ENCODE data around the gene PFKL.
"Not testable (repeated sequence)": the region's sequence is repeated elsewhere in the genome, so short reads cannot be mapped to it uniquely, and the experiment has no call there.

Gene PFKL

GRCh38 chr21:44295163-44295573 lies 4.7 kb upstream of the PFKL start:
- DNase-seq, result no peak

- DNase-seq, result no peak
Measured at GRCh38 chr21:44295646-44296045, 4.2 kb upstream of the PFKL start.

DNA sequence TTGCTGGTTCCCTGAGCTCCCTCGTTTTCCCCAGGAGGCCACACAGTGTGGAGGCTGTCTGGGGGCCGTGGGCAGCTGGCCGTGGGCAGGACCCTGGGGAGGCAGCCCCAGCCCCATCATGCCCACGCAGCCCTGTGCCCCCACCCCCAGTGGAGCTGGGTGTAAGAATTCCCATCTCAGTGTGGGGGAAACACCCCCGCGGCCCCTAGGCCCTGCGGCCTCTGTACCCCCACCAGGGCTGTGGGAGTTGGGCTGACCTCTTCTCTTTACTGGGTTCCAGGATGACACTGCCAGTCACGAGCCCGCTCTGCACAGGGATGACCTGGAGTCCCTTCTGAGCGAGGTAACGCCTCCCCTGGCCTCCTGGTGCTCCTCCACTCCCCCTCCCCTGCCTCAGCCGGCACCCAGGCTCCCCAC lies 3.7 kb upstream of the PFKL start:
- no peak for DNase-seq

GRCh38 chr21:44296916-44297315 lies 2.9 kb upstream of the PFKL start:
- no peak for DNase-seq

DNA sequence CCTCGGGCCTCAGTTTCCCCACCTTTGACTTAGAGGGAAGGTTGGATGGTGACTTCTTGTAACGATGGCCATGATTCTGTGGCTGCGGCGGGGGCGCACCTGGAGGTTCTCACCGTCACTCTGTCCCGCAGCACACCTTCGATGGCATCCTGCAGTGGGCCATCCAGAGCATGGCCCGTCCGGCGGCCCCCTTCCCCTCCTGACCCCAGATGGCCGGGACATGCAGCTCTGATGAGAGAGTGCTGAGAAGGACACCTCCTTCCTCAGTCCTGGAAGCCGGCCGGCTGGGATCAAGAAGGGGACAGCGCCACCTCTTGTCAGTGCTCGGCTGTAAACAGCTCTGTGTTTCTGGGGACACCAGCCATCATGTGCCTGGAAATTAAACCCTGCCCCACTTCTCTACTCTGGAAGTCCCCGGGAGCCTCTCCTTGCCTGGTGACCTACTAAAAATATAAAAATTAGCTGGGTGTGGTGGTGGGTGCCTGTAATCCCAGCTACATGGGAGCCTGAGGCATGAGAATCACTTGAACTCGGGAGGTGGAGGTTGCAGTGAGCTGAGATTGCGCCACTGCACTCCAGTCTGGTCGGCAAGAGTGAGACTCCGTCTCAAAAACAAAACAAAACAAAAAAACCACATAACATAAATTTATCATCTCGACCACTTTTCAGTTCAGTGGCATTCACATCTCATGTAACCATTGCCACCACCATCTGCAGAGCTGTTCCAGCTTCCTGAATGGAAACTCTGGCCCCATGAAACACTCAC lies 2.1 kb upstream of the PFKL start:
- DNase-seq, result peak; percentile 84

- peak; percentile 29 for DNase-seq
Measured at GRCh38 chr21:44298301-44298700, 1.6 kb upstream of the PFKL start.

DNA sequence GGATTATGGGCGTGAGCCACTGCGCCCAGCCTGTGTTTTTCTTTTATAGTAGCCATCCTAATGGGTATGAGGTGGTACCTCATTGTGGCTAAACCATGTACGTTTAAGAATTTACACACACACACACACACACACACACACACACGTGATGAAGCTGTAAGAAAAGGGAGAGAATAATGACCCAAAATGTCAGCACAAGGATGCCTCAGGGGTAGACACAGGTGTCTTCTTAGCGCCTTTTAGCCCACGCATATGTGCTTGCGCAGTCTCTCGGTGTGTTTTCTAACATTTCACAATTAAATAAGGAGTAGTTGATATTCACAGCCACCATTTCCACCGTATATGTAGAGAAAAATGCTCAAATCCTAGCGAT lies 782 bp upstream of the PFKL start:
- peak; percentile 29 for DNase-seq

DNA sequence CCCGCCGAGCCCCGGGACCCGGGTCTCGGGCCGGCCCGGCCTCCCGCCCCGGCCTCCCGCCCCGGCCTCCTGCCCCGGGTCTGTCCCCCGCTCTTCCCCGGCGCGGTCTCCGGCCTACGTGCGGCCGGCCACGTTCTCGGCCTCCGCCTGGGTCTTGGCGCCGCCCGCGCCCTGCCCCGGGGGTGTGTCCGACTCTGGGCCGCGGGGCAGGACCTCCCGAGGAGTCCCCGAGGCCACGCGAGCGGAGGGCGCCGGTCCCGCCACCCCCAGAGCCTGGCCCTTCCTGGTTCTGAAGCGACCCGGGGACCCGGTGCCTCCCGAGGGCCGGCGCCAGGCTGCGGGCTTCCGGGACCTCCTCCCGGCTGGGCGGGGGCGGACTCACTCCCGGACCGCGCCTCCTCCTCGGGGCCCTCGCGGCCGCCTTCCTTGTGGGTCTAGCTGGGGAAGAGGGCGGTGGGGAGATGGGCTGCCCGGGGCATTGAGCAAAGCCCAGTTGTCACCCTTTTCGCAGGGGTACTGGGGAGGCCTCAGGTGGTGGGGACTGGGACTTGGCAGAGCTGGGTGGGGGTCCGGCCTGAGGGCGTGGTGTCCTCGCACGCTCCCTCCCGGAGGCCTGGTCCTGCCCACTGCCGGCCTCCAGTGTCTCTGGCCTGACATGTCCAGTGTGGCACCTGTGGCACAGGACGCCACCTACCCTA lies 558 bp downstream of the PFKL start:
- peak; percentile 64 for DNase-seq

DNA sequence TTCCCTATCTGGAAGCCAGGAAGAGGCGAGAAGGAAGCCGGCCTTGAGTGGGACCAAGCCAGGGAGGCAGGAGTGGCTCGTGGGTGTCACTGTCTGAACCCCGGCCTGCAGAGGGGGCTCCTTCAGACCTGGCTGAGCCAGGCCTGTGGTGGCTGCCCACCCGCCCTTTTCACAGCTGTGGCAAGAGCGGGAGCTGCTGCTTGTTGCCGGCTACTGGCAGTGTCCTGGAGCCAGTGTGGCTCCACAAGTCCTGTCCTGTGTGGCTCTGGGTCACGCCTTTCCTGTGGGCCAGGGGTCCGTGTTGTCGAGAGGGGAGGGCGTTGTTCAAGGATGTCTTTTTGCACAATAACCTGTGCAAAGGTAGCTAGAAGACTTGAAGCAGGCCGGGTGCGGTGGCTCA lies 1.3 kb downstream of the PFKL start:
- DNase-seq, result no peak

DNA sequence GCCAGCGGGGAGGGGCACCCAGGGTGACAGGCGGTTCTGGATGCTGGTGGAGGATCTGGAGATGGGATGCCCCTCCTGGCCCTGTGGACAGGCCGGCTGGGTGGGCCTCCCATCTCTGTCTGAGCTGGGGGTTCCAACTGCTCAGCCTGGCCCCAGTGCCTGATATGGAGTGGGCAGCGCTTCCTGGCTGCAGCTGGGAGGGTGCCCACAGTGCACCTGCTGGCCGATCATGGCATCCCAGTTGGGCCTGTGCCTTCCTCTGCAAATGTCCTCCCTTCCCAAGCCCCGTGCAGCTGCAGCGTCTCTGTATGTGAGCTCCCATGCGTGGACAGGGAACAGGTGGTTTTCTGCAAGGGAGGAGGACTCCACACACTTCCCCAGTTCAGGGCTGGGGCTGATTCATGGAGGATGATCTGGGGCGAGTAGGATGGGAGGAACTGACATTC lies 2.1 kb downstream of the PFKL start:
- DNase-seq, result no peak

DNA sequence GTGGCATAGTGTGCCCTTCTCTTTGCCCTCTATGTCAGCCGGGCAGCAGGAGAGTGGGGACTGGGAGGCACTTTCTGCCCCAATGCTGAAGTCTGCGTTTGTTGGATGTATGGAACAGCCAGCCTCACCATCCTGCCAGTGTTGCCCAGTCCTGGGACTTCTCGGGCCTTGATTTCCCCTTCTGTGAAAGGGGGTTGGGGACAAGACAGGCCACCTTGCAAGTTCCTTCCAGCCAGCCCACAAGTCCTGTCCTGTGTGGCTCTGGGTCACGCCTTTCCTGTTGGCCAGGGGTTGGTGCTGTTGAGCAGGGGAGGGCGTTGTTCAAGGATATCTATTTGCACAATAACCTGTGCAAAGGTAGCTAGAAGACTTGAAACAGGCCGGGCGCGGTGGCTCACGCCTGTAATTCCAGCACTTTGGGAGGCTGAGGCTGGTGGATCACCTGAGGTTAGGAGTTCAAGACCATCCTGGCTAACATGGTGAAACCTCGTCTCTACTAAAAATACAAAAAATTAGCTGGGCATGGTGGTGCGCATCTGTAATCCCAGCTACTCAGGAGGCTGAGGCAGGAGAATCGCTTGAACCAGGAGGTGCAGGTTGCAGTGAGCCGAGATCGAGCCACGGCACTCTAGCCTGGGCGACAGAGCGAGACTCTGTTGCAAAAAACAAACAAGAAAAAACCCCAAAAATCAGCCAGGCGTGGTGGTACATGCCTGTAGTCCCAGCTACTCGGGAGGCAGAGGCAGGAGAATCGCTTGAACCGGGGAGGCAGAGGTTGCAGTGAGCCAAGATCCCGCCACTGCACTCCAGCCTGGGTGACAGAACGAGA lies 2.9 kb downstream of the PFKL start:
- not testable (repeated sequence) for DNase-seq

DNA sequence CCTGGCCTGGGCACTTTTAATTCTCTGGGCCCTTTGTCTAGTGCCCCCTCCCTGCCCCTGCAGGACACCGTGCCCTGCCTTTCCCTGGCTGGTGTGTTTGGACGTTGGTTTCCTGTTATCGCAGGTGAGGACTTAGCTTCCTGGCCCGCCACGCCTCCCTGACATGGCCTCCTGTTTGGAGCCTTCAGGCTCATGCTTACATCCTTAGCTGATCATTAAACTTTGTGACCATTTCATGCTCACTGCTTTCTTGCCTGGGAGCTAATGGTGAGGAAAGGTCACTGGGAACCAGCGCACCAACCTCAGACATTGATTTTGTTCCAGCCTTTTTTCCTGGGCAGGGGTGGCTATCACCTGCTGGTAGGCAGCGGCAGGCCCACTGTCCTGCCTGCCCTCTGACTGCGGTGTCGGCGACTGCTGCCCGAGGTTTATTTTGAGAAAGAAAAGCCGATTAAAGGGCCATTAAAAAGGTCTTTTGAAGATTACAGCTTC lies 3.7 kb downstream of the PFKL start:
- DNase-seq, result no peak

DNA sequence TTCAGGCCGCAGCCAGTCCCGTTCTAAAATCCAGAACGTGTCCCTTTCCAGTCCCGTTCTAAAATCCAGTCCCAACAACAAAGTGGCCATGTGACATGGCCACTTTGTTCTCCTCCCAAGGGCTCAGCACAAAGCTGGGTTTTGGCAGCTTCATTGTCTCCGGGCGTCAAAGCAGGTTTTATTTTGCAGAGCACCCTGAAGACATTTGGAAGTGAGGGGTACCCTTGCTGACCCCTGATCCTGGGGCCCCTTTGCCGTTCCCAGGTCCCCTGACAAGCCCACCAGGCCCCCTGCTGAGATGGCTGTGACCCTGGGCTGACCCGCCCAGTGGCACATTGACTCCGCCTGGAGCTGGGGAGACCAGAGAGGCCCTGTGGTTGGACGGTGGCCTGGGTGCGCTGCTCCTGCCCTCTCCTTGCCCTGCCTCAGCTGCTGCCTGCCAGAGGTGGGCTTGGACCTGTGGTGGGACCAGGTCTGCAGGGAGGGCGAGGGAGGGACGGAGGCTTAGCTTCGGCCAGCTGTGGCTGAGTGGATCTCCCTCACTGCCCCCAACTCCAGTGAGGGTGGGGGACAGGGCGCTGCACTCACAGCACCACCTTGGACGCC lies 4.3 kb downstream of the PFKL start:
- DNase-seq, result no peak

DNA sequence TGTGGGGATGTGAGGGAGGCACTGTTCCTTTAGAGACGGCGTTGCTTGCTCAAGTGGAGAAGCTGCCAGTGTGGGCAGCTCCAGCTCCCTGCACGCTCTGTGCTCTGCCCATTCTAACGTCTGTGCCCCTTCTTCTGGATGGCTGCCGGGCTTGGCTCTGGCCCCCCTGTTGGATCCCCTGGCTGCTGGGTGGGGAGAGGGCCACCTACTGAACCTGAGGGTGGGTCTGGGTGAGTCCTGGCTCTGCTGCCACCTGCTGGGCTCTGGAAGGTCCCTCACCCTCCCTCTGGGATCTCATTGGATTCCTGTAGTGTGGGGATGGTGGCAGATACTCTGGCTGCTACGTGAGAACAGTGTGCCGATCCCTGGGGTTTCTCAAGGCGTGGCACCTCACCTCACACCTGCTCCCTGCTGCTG lies 5.0 kb downstream of the PFKL start:
- DNase-seq, result no peak

GRCh38 chr21:44305691-44306090 lies 5.8 kb downstream of the PFKL start:
- no peak for DNase-seq

DNA sequence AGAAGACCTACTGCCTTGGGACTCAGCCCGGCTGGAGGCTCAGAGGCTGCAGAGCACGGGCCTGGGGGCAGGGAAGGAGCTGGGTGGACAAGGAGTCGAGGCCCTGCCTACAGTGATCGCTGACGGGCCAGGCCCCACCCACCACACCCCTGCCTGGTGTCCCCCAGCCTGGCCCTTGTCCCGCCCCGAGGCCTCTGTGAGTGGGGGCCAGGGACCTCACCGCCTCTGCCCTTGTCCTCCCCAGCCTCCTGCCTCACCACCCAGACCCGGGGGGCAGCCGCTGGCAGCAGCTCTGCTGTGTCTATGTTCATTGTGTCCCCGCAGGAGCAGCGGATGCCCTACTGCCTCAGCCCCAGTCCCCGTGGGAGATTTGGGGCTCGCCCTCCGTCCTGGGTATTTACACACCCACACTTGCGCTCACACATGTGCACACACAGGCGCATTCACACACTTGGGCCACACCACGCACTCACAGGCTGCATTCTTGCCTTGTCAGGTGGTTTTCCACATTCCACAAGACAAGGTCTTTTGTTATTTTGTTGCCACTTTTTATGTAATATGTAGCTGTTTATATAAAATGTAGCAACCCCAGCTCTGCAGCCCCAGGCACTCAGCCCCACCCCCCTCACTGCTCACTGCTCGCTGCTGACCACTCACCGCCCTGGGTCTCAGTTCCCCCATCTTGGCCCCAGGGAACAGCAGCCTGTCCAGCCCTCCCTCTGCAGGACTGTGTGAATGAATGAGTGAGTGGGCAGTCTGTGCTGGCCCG lies 7.3 kb downstream of the PFKL start:
- no peak for DNase-seq

DNA sequence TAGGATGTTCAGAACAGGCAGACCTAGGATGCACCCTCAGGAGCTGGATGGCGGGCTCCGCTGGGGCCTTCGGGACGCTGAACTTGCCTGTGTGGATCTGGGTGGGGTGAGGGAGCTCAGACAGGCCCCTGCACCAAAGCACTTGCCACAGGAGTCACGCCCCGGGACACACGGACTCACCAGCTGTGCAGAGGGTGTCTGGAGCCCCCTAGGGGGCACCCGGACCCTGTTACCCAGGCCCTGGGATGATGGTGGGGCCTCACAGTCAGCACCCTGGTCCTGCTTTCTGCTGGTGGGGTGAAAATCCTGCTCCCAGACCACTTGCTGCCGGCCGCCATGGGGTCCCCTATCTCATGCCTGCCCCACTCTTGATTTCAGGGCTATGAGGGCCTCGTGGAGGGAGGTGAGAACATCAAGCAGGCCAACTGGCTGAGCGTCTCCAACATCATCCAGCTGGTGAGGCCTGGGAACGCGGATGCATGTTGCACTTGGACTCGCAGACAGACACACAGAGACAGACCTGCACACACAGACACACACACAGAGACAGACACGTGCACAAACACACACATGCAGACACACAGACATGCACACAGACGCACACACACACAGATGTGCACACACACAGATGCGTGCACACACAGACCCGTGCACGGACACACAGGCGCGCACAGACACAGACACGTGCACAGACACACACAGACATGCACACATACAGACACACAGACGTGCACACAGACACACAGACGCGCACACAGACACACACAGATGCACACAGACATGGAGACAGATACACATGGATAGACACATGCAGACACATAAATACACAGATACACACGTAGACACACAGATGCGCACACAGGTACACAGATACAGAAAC lies 11.0 kb downstream of the PFKL start:
- DNase-seq, result no peak

- DNase-seq, result no peak
Measured at GRCh38 chr21:44312089-44312488, 12.2 kb downstream of the PFKL start.

DNA sequence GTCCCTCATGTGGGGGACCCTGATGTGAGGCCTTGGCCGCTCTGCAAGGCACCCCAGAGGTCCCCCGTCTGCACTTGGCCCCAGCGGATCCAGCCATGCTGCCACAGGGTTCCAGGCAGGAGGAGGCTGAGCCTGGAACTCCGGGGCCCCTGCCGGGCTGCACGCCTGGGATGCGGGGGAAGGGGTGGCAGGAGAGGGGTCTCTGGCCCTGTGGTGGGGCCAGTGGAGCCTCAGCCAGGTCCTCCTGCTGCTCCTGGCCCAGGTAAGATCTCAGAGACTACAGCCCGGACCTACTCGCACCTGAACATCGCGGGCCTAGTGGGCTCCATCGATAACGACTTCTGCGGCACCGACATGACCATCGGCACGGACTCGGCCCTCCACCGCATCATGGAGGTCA lies 12.9 kb downstream of the PFKL start:
- no peak for DNase-seq

DNA sequence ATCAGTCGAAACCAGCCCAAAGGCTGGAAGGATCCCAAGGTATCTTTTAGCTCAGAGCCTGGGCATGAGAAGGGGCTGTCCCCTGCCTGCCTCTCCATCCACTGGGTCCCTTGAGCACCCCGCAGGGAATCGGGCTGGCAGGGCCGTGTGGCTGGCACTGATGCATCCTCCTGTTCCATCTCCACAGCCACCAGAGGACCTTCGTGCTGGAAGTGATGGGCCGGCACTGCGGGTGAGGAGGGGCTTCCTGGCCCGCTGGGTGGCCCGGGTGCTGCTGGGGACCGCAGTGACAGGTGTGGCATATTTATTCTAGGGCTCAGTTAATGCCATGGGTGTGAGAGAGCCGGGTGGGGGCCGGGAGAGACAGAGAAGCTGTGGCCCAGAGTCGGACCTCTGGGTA lies 13.6 kb downstream of the PFKL start:
- no peak for DNase-seq

- DNase-seq, result no peak
Measured at GRCh38 chr21:44314128-44314527, 14.3 kb downstream of the PFKL start.

Measured in CD4-positive, alpha-beta T cell treated with Interleukin-10 for 1 hour (primary cell).